Measurements from ENCODE around the gene ITGA2. TPM values are rescaled to one million over a fixed set of nuclear protein-coding genes. Genes with fewer than 3 reads are reported as not detected.

The ITGA2 gene
- total and polyA plus RNA-seq, 4 donors: 2.0 to 14.1 (median 4.6) TPM

- peak in 1 of 6 donors; percentile 11 for DNase-seq (ENCODE audit: low read depth in 4 of 6, low spot score in 6 of 6)
- no peaks in the 10 kb centered on the region for H3K27me3 ChIP-seq (ENCODE audit: control insufficient read depth, insufficient read depth, low read length)
- no peak overlapping the region for H3K4me3 ChIP-seq (ENCODE audit: low read depth, low read length)
- H3K9me3 ChIP-seq (ENCODE audit: control insufficient read depth, insufficient read depth, low read length): no peaks in the 10 kb centered on the region
- H3K27ac ChIP-seq (ENCODE audit: low read depth, low read length): no peak overlapping the region
- H3K4me1 ChIP-seq (ENCODE audit: control insufficient read depth, insufficient read depth, low read length): peaks cover 4% of the 10 kb centered on the region
- H3K36me3 ChIP-seq (ENCODE audit: control insufficient read depth, insufficient read depth, low read length): no peaks in the 10 kb centered on the region
Observed at GRCh38 chr5:53114988-53115387, 125.8 kb downstream of the ITGA2 start.

GRCh38 chr5:53116597-53116996, 127.4 kb downstream of the ITGA2 start:
- no CpG with 5 or more reads among the region's 1 CpG for WGBS (ENCODE audit: insufficient coverage)
- no peak for DNase-seq (ENCODE audit: low read depth in 4 of 6, low spot score in 6 of 6)
- no peaks in the 10 kb centered on the region for H3K27me3 ChIP-seq (ENCODE audit: control insufficient read depth, insufficient read depth, low read length)
- H3K36me3 ChIP-seq (ENCODE audit: control insufficient read depth, insufficient read depth, low read length): no peaks in the 10 kb centered on the region
- no peaks in the 10 kb centered on the region for H3K4me1 ChIP-seq (ENCODE audit: control insufficient read depth, insufficient read depth, low read length)
- no peak overlapping the region for H3K4me3 ChIP-seq (ENCODE audit: low read depth, low read length)
- no peaks in the 10 kb centered on the region for H3K9me3 ChIP-seq (ENCODE audit: control insufficient read depth, insufficient read depth, low read length)
- H3K27ac ChIP-seq (ENCODE audit: low read depth, low read length): no peak overlapping the region

- H3K9me3 ChIP-seq (ENCODE audit: control insufficient read depth, insufficient read depth, low read length): no peaks in the 10 kb centered on the region
- H3K4me1 ChIP-seq (ENCODE audit: control insufficient read depth, insufficient read depth, low read length): no peaks in the 10 kb centered on the region
- no peak for DNase-seq (ENCODE audit: low read depth in 4 of 6, low spot score in 6 of 6)
- 93% methylated on average over 4 of the region's 5 CpGs for WGBS (ENCODE audit: insufficient coverage)
- H3K27me3 ChIP-seq (ENCODE audit: control insufficient read depth, insufficient read depth, low read length): no peaks in the 10 kb centered on the region
- no peak overlapping the region for H3K4me3 ChIP-seq (ENCODE audit: low read depth, low read length)
- no peak overlapping the region for H3K27ac ChIP-seq (ENCODE audit: low read depth, low read length)
- H3K36me3 ChIP-seq (ENCODE audit: control insufficient read depth, insufficient read depth, low read length): no peaks in the 10 kb centered on the region
Observed at GRCh38 chr5:53118879-53119278, 129.7 kb downstream of the ITGA2 start.

- no peak for DNase-seq (ENCODE audit: low read depth in 4 of 6, low spot score in 6 of 6)
- Histone ChIP-seq H3K9me3 (ENCODE audit: control insufficient read depth, insufficient read depth, low read length) (no peaks in the 10 kb centered on the region), H3K4me1 (ENCODE audit: control insufficient read depth, insufficient read depth, low read length) (no peaks in the 10 kb centered on the region), H3K27me3 (ENCODE audit: control insufficient read depth, insufficient read depth, low read length) (no peaks in the 10 kb centered on the region), H3K4me3 (ENCODE audit: low read depth, low read length) (no peak overlapping the region), H3K36me3 (ENCODE audit: control insufficient read depth, insufficient read depth, low read length) (no peaks in the 10 kb centered on the region), H3K27ac (ENCODE audit: low read depth, low read length) (no peak overlapping the region)
- WGBS (ENCODE audit: insufficient coverage): 100% methylated on average over 1 of the region's 1 CpG
Observed at GRCh38 chr5:53120165-53120564, 131.0 kb downstream of the ITGA2 start.

- Histone ChIP-seq H3K4me3 (ENCODE audit: low read depth, low read length) (no peak overlapping the region), H3K27ac (ENCODE audit: low read depth, low read length) (no peak overlapping the region), H3K36me3 (ENCODE audit: control insufficient read depth, insufficient read depth, low read length) (no peaks in the 10 kb centered on the region), H3K4me1 (ENCODE audit: control insufficient read depth, insufficient read depth, low read length) (no peaks in the 10 kb centered on the region), H3K27me3 (ENCODE audit: control insufficient read depth, insufficient read depth, low read length) (no peaks in the 10 kb centered on the region), H3K9me3 (ENCODE audit: control insufficient read depth, insufficient read depth, low read length) (no peaks in the 10 kb centered on the region)
- peak in 2 of 6 donors; percentile 25 to 63 for DNase-seq (ENCODE audit: low read depth in 4 of 6, low spot score in 6 of 6)
Observed at GRCh38 chr5:53123702-53124101, 134.6 kb downstream of the ITGA2 start.

GRCh38 chr5:53126521-53126920, 137.4 kb downstream of the ITGA2 start:
- WGBS (ENCODE audit: insufficient coverage): 92% methylated on average over 1 of the region's 3 CpGs
- no peaks in the 10 kb centered on the region for H3K36me3 ChIP-seq (ENCODE audit: control insufficient read depth, insufficient read depth, low read length)

GRCh38 chr5:53127107-53127506, 138.0 kb downstream of the ITGA2 start:
- no peaks in the 10 kb centered on the region for H3K27me3 ChIP-seq (ENCODE audit: control insufficient read depth, insufficient read depth, low read length)
- H3K9me3 ChIP-seq (ENCODE audit: control insufficient read depth, insufficient read depth, low read length): no peaks in the 10 kb centered on the region
- no peak overlapping the region for H3K27ac ChIP-seq (ENCODE audit: low read depth, low read length)
- H3K4me1 ChIP-seq (ENCODE audit: control insufficient read depth, insufficient read depth, low read length): no peaks in the 10 kb centered on the region
- no CpG with 5 or more reads among the region's 1 CpG for WGBS (ENCODE audit: insufficient coverage)
- DNase-seq (ENCODE audit: low read depth in 4 of 6, low spot score in 6 of 6): no peak
- no peaks in the 10 kb centered on the region for H3K36me3 ChIP-seq (ENCODE audit: control insufficient read depth, insufficient read depth, low read length)
- no peak overlapping the region for H3K4me3 ChIP-seq (ENCODE audit: low read depth, low read length)

More at GRCh38 chr5:53126521-53126920, 137.4 kb downstream of the ITGA2 start:
- H3K4me1 ChIP-seq (ENCODE audit: control insufficient read depth, insufficient read depth, low read length): no peaks in the 10 kb centered on the region
- no peaks in the 10 kb centered on the region for H3K9me3 ChIP-seq (ENCODE audit: control insufficient read depth, insufficient read depth, low read length)
- DNase-seq (ENCODE audit: low read depth in 4 of 6, low spot score in 6 of 6): no peak
- H3K27ac ChIP-seq (ENCODE audit: low read depth, low read length): no peak overlapping the region
- no peaks in the 10 kb centered on the region for H3K27me3 ChIP-seq (ENCODE audit: control insufficient read depth, insufficient read depth, low read length)
- H3K4me3 ChIP-seq (ENCODE audit: low read depth, low read length): no peak overlapping the region

GRCh38 chr5:53128481-53128880, 139.3 kb downstream of the ITGA2 start:
- no peaks in the 10 kb centered on the region for H3K4me1 ChIP-seq (ENCODE audit: control insufficient read depth, insufficient read depth, low read length)
- no peak overlapping the region for H3K27ac ChIP-seq (ENCODE audit: low read depth, low read length)
- no peaks in the 10 kb centered on the region for H3K9me3 ChIP-seq (ENCODE audit: control insufficient read depth, insufficient read depth, low read length)
- no peaks in the 10 kb centered on the region for H3K36me3 ChIP-seq (ENCODE audit: control insufficient read depth, insufficient read depth, low read length)
- no peaks in the 10 kb centered on the region for H3K27me3 ChIP-seq (ENCODE audit: control insufficient read depth, insufficient read depth, low read length)
- DNase-seq (ENCODE audit: low read depth in 4 of 6, low spot score in 6 of 6): no peak
- no CpG with 5 or more reads among the region's 1 CpG for WGBS (ENCODE audit: insufficient coverage)
- H3K4me3 ChIP-seq (ENCODE audit: low read depth, low read length): no peak overlapping the region

- 75% methylated on average over 1 of the region's 2 CpGs for WGBS (ENCODE audit: insufficient coverage)
- Histone ChIP-seq H3K4me1 (ENCODE audit: control insufficient read depth, insufficient read depth, low read length) (no peaks in the 10 kb centered on the region), H3K9me3 (ENCODE audit: control insufficient read depth, insufficient read depth, low read length) (no peaks in the 10 kb centered on the region), H3K4me3 (ENCODE audit: low read depth, low read length) (no peak overlapping the region), H3K27me3 (ENCODE audit: control insufficient read depth, insufficient read depth, low read length) (no peaks in the 10 kb centered on the region), H3K27ac (ENCODE audit: low read depth, low read length) (no peak overlapping the region), H3K36me3 (ENCODE audit: control insufficient read depth, insufficient read depth, low read length) (no peaks in the 10 kb centered on the region)
- DNase-seq (ENCODE audit: low read depth in 4 of 6, low spot score in 6 of 6): no peak
Observed at GRCh38 chr5:53130266-53130665, 141.1 kb downstream of the ITGA2 start.

- Histone ChIP-seq H3K27me3 (ENCODE audit: control insufficient read depth, insufficient read depth, low read length) (no peaks in the 10 kb centered on the region), H3K9me3 (ENCODE audit: control insufficient read depth, insufficient read depth, low read length) (no peaks in the 10 kb centered on the region), H3K4me3 (ENCODE audit: low read depth, low read length) (no peak overlapping the region), H3K4me1 (ENCODE audit: control insufficient read depth, insufficient read depth, low read length) (no peaks in the 10 kb centered on the region), H3K27ac (ENCODE audit: low read depth, low read length) (no peak overlapping the region), H3K36me3 (ENCODE audit: control insufficient read depth, insufficient read depth, low read length) (no peaks in the 10 kb centered on the region)
- no CpG with 5 or more reads among the region's 1 CpG for WGBS (ENCODE audit: insufficient coverage)
- DNase-seq (ENCODE audit: low read depth in 4 of 6, low spot score in 6 of 6): no peak
Observed at GRCh38 chr5:53133020-53133419, 143.9 kb downstream of the ITGA2 start.
